Colonic mucosa (tissue), 4 donors: ENCODE data around the gene EPHB1. TPM values are rescaled to one million over a fixed set of nuclear protein-coding genes. Genes with fewer than 3 reads are reported as not detected.

ENCODE experiments used
- DNase-seq: peaks from one replicate; pipeline ENCODE4 v3.0.0-alpha.2; 2020
- H3K27ac ChIP-seq: fragments of 200-600 bp; one replicate; pipeline ENCODE4 v1.8.0; 2021
- H3K27me3 ChIP-seq: fragments of 200-600 bp; one replicate; pipeline ENCODE4 v1.8.0; 2021
- H3K36me3 ChIP-seq: fragments of 200-600 bp; one replicate; pipeline ENCODE4 v1.8.0; 2021
- H3K4me1 ChIP-seq: fragments of 200-600 bp; one replicate; pipeline ENCODE4 v1.8.0; 2021; ENCODE audit warnings: mild to moderate bottlenecking
- H3K4me3 ChIP-seq: fragments of 200-600 bp; one replicate; pipeline ENCODE4 v1.8.0; 2021
- H3K9ac ChIP-seq, 2 donors: one replicate each; pipeline ENCODE4 v1.7.0; 2013; ENCODE audit warnings: control low read depth in 2 of 2, low read depth in 2 of 2, low read length in 2 of 2
- H3K9me3 ChIP-seq: fragments of 200-600 bp; one replicate; pipeline ENCODE4 v1.8.0; 2021
- intact Hi-C: fragments of 100-400 bp; cut with DNase I; formaldehyde crosslinking; loops from one replicate; pipeline ENCODE4 v1.14.1; 2022
- total RNA-seq, 2 donors: library from RNA; stranded (reverse); fragmentation: NEBNext Ultra II Directional in 1 of 2; extraction: Animal tissue kit (Norgen Biotek cat#: 25700) in 1 of 2; gene quantifications; one replicate each; pipeline ENCODE4 v1.2.1, GENCODE V29; 2021
- TF ChIP-seq, protein P1 (sequence below): fragments of 200-600 bp; IDR thresholded peaks from one replicate; pipeline ENCODE4 v1.8.0; 2022; ENCODE audit warnings: antibody characterized with exemption, mild to moderate bottlenecking
- donor health status: healthy.
- donor health status: DM: no; HTN: no; CAD: no.
- donor health status: DM: no; HTN: no; CAD: no.

Gene EPHB1
- total RNA-seq, 2 donors from 2014 or later: 0.40 to 0.74 TPM

DNA sequence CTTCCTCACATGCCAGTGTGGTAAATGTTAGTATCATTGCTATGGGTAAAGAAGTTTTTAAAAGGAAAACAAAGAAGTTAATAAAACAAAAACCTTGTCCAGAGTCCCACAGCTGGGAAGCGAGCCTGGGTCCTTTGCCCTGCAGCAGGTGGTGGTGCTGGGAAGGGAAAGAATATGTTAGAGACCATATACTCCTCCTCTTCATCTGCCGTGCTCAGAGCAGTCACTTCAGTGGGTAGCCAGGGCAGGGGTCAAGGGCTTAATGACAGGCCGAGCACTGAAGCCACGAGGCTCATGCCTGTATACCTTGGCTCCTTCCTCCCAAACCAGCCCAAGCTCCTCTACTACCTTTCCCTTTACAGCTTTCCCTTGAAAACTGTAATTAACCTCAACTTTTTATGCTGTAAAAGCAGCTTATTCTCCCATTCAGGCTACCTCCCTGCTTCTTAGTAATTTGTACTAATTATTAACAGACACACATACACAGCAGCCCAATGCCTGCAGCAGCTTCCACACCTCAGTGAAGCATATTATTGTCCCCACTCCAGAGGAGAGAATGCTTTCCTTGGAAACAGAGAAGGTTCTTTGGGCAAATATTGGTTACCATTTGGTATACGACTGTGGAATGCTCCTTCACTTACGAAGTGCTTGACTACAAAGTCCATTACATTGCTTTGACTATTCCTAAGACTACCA, 362.1 kb downstream of the EPHB1 start:
- Histone ChIP-seq H3K27me3 (no peaks in the 10 kb centered on the region), H3K27ac (no peak overlapping the region), H3K36me3 (no peaks in the 10 kb centered on the region), H3K4me3 (no peak overlapping the region), H3K9ac (no peak overlapping the region), H3K9me3 (no peaks in the 10 kb centered on the region), H3K4me1 (no peaks in the 10 kb centered on the region)
- DNase-seq: no peak
- TF ChIP-seq, protein P1, sequence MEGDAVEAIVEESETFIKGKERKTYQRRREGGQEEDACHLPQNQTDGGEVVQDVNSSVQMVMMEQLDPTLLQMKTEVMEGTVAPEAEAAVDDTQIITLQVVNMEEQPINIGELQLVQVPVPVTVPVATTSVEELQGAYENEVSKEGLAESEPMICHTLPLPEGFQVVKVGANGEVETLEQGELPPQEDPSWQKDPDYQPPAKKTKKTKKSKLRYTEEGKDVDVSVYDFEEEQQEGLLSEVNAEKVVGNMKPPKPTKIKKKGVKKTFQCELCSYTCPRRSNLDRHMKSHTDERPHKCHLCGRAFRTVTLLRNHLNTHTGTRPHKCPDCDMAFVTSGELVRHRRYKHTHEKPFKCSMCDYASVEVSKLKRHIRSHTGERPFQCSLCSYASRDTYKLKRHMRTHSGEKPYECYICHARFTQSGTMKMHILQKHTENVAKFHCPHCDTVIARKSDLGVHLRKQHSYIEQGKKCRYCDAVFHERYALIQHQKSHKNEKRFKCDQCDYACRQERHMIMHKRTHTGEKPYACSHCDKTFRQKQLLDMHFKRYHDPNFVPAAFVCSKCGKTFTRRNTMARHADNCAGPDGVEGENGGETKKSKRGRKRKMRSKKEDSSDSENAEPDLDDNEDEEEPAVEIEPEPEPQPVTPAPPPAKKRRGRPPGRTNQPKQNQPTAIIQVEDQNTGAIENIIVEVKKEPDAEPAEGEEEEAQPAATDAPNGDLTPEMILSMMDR: no peak
- intact Hi-C loops: no loop called here

DNA sequence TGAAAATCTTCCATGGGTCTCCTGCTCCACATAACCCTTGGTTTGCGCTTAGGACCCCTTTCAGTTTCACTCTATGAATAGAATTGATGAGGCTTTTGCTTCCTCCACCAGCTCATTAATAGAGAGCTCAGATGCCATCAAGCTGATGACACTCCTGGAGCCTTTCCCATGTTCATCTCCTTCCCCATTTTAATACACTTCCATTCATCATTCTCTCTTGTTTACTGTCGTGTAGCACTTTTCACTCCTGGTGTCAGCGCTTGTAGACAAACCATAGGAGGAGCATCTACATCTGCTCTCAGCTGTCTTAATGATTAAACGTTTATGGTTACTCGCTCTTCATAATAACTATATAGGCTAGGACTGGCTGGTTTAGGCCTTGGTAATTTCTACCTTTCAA, 363.5 kb downstream of the EPHB1 start:
- Histone ChIP-seq H3K4me3 (no peak overlapping the region), H3K36me3 (no peaks in the 10 kb centered on the region), H3K27ac (no peak overlapping the region), H3K27me3 (no peaks in the 10 kb centered on the region), H3K4me1 (no peaks in the 10 kb centered on the region), H3K9ac (no peak overlapping the region), H3K9me3 (no peaks in the 10 kb centered on the region)
- intact Hi-C loops: no loop called here
- no peak for DNase-seq
- TF ChIP-seq, protein P1: no peak

DNA sequence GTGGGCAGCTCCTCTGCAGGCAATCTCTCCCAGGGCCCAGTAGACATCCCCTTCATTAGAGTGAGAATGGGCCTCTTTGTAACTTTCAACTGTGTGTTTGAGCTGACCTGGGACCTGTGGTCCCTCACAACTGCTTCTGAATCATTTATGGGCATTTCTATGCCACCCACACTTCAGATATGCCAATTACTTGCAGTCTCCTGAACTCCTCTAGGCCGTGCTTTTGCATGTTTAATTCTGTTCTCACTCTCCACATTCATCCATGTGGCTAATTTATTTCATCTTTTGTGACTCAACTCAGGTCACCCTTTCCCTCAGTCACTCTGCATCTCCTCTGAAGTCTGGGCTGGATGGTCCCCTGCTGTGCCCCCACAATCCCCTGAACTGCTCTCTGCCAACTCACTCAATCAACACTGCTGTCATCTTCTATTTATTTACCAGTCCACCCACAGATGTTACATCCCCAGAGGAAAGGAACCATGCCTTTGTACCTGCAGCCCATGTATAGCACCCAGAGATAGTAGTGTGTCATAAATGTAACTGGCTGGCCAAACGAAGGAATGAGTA, 364.7 kb downstream of the EPHB1 start:
- no peak overlapping the region for H3K4me3 ChIP-seq
- H3K27me3 ChIP-seq: no peaks in the 10 kb centered on the region
- no peaks in the 10 kb centered on the region for H3K4me1 ChIP-seq
- no peaks in the 10 kb centered on the region for H3K36me3 ChIP-seq
- DNase-seq: no peak
- TF ChIP-seq, protein P1: no peak
- H3K27ac ChIP-seq: no peak overlapping the region
- H3K9ac ChIP-seq: no peak overlapping the region
- intact Hi-C loops: no loop called here
- no peaks in the 10 kb centered on the region for H3K9me3 ChIP-seq

DNA sequence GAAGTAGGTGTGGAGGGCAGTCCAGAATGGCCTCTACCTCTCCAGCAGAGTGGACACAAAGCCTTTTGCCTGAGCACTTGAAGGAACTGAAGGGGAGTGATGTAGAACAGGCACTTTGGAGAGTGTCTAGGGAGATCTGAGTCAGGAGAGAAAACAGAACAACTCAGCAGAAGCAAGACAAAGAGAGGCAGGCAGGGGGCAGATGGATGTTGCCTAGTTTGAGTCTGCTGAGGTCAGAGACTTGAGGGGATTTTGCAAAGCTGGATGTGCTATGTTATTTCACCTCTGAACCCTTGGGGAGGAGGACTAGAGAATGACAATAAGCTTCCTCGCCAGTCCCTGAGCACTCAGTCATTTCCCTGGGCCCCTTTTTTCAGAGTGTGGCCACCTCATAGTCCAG, 366.4 kb downstream of the EPHB1 start:
- H3K27ac ChIP-seq: no peak overlapping the region
- H3K9ac ChIP-seq: no peak overlapping the region
- no peaks in the 10 kb centered on the region for H3K9me3 ChIP-seq
- no peaks in the 10 kb centered on the region for H3K4me1 ChIP-seq
- intact Hi-C loops: no loop called here
- no peak overlapping the region for H3K4me3 ChIP-seq
- DNase-seq: no peak
- TF ChIP-seq, protein P1: no peak
- no peaks in the 10 kb centered on the region for H3K36me3 ChIP-seq
- no peaks in the 10 kb centered on the region for H3K27me3 ChIP-seq

DNA sequence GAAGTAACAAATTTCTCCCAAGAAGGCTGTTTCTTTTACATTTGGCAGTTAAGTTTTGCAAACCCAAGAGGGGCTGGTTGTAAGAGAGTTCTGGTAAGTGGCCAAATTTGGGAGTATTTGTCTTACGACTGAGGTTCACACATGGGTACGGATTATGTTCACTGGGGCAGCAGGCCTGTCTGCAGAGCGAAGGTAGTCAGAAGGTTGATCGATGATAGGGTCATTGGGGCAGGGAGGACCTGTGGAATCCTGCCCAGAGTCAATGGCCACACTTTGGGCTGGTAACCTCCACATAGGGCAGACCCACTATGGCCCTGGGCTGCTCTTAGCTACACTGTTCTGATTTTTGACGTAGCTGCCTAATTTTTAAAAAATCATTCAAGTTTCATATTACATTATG, 368.6 kb downstream of the EPHB1 start:
- intact Hi-C loops: no loop called here
- DNase-seq: no peak

More for the DNA sequence above, 368.6 kb downstream of the EPHB1 start:
- Histone ChIP-seq H3K4me1 (no peaks in the 10 kb centered on the region), H3K4me3 (no peak overlapping the region), H3K27ac (no peak overlapping the region), H3K9me3 (no peaks in the 10 kb centered on the region), H3K36me3 (no peaks in the 10 kb centered on the region), H3K27me3 (no peaks in the 10 kb centered on the region), H3K9ac (no peak overlapping the region)
- TF ChIP-seq, protein P1: no peak
